Dermis microvascular lymphatic vessel endothelial cell (primary cell): ENCODE data around the gene GRK5. TPM values are rescaled to one million over a fixed set of nuclear protein-coding genes. Genes with fewer than 3 reads are reported as not detected.
"Not testable (repeated sequence)": the region's sequence is repeated elsewhere in the genome, so short reads cannot be mapped to it uniquely, and the experiment has no call there.

Source experiments
- DNase-seq, 2 donors: peaks; one replicate each; pipeline versions ENCODE4 v3.0.0 to v3.0.0-alpha.2; 2010; ENCODE audit warnings: low read depth in 2 of 2
- total RNA-seq: library from RNA; depleted of rRNA; stranded (reverse); fragments of >200 nt; gene quantifications from 2 replicates; pipeline ENCODE4 v1.2.1, GENCODE V29; 2014

GRK5 gene
- total RNA-seq, 1 donor from 2014 or later: 28.0 TPM

- DNase-seq: no peak
These were observed 246.9 kb downstream of the GRK5 start for GRCh38 chr10:119454316-119454715.

DNA sequence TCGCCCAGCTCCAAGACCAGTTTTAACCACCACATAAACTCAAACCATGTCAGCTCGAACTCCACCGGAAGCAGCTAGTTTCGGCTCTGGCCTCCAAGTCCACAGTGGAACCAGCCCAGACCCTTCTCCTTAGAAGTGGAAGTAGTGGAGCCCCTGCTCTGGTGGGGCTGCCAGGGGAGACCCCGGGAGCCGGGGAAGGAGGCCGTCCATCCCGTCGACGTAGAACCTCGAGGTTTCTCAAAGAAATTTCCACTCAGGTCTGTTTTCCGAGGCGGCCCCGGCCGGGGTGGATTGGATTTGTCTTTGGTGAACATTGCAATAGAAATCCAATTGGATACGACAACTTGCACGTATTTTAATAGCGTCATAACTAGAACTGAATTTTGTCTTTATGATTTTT is 247.6 kb downstream of the GRK5 start:
- no peak for DNase-seq

GRCh38 chr10:119455609-119456434 is 248.5 kb downstream of the GRK5 start:
- no peak for DNase-seq

GRCh38 chr10:119456435-119456810 is 249.1 kb downstream of the GRK5 start:
- DNase-seq: no peak

DNA sequence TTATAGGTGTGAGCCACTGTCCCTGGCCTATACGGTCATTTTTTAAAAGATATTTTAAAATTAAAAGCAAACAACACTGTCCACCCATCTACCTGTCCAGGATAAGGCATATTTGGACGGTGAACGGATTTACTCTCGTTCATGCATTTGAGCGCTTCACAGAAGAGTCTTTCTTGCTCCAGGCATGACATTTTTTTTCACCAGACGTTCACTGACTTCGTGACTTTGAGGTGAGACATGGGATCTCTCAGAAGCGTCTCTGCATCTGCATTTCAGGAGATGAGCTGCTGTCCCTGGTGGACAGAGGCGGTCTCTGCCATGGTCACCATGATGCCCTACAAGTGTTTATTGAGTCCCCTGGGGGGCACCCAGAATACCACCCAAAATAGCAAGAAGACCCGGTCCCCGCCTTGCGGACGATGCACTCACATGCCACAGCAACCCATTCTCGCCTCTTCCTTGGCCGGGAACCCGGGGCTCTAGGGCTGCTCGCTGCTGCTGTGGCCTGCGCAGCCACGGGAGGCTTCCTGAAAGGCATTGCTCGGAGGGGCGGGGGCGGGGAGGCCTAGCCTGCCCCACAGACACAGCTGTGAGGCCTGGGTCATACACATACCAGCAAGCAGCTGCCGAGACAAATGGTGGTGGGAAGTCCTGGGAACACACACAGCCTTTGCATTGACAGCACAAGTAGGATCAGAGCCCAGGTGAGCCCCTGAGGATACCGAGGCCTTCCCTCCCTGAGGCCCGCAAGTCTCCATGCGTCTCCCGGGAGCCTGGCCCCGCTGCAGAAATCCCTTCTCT is 250.8 kb downstream of the GRK5 start:
- no peak for DNase-seq

GRCh38 chr10:119459681-119460340 is 252.4 kb downstream of the GRK5 start:
- DNase-seq: no peak

DNA sequence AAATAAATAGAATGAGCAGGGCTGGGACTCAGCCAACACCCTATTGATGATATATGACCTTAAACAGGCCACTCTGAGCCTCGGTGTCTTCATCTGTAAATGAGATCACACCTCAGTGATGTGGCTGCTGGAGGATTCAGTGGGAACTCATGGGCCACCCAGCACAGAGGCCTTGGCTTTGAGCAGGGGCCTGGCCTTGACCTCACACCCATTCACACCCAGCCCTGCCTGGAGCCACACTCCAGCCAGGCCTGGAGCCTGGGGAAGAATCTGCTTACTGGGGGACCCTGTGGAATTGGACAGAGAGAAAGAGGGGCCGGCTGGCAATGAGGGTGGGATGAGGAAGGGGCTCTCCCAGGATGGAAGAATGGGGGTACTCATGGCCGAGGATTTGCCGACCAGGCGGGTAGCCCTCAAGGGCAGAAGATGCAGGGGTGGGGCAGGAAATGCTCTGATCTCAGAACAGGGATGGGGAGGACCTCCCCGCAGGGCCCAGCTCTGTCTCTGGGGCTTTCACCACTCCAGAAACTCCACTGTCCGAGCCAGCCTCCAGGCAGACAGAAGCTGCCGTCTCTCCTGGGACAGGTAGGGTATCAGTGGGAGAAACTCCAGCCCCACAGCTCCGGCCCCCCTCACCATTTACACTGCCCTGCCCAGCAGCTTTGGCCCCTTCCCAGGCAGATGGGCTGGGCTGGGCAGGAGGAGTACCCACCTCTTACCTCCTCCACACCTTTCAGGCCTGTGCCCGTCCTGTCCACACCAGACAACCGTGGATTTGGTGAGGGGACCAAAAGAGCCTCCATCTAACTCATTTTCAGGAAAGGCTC is 253.2 kb downstream of the GRK5 start:
- DNase-seq: no peak

GRCh38 chr10:119461380-119461779 is 254.0 kb downstream of the GRK5 start:
- DNase-seq: no peak

DNA sequence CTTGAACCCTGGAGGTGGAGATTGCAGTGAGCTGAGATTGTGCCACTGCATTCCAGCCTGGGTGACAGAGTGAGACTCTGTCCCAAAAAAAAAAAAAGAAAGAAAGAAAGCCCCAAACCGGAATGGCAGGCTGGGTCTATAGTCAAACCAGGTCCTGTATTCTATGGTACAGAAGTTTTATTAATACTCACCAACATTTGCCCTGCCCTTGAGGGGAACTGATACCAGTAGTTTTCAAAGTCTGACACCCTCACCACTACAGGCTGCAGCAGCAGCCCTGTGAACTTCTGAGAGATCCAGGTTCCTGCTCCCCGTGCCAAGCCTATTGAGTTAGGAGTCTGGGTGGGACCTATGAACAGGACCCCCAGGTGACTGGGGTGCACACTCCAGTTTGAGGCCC is 254.6 kb downstream of the GRK5 start:
- DNase-seq: no peak

GRCh38 chr10:119462773-119463172 is 255.4 kb downstream of the GRK5 start:
- DNase-seq: no peak

- DNase-seq: not testable (repeated sequence)
These were observed 255.8 kb downstream of the GRK5 start for GRCh38 chr10:119463195-119463594.

DNA sequence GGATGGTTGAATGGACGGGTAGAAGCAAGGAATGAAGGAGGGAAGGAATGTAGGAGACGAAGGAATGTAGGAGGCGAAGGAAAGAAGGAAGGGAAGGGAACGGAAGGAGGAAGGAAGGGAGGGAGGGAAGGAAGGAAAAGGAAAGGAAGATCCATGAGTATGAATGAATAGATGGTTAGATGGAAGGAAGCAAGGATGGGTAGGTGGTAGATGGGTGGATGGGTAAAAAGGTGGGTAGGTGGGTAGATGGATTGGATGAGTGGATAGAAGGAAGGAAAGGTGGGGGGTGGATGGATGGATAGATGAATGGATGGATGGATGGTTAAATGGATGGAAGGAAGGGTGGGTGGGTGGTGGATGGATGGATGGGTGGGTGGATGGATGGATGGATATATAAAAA is 257.7 kb downstream of the GRK5 start:
- no peak for DNase-seq

GRCh38 chr10:119466076-119466475 is 258.7 kb downstream of the GRK5 start:
- DNase-seq: no peak

DNA sequence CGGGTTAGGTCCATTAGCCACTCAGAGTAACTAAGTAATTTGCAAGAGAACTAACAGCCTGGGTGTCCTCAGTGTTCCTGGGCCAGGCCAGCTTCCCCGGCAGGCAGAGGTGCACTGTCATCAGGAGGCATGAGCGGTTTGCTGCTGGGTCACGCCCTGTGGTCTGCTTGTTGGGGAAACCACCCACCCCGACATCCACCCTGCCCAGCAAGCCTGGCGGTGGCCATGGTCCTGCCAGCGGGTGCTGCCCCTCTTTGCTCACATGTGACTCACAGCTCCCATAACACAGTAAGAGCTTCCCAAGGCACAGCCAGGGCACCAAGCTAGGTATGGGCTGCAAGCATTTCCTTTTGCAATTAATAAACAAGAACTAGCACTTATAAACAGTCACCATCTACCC is 259.3 kb downstream of the GRK5 start:
- no peak for DNase-seq

DNA sequence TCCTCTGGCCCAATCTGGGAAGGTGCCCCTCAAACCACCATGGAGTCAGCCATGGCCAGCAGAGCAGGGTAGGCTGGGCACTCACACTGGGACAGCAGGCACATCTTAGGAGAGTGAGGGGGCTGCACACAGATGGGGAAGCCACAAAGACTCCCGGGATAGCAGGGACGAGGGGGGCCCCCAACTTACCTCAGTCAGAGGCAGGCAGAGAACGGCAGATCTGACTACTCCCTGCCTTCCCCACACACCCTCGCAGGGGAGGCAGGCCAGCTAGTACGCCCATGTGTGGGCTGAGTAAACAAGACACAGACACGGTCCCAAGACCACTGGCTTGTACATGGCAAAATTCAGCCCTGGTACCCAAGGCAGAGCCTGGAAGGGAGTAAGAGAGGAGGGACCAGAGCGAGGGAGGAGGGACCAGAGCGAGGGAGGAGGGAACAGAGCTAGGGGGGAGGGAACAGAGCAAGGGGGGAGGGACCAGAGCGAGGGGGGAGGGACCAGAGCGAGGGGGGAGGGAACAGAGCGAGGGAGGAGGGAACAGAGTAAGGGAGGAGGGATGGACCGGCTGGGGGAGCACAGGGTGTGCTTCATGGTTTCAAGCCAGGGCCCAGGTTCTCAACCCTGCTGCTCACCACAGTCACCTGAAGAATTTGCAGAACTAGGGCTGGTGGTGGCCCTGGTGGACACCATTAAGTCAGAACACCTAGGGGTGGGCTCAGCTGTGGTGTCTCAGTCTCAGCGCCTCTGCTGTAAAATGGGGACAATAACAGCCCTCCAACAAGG is 261.4 kb downstream of the GRK5 start:
- no peak for DNase-seq

DNA sequence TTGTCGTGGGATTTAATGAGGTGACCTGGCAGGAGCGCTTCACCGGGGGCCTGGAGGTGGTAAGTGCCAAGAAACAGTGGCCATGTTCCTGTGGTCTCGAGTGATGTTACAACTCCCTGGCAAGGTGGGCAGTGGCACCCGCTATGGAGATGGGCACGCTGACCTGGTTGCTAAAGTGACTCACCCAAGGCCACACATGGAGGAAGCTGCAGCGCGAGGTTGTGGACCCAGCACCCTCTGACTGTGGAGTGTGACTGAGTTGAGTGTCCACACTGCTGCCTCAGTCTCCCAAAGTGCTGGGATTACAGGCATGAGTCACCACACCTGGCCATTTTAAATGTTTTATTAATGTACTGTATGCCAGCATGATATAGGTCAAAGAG is 261.9 kb downstream of the GRK5 start:
- no peak for DNase-seq

- DNase-seq: no peak
These were observed 262.5 kb downstream of the GRK5 start for GRCh38 chr10:119469846-119470245.

DNA sequence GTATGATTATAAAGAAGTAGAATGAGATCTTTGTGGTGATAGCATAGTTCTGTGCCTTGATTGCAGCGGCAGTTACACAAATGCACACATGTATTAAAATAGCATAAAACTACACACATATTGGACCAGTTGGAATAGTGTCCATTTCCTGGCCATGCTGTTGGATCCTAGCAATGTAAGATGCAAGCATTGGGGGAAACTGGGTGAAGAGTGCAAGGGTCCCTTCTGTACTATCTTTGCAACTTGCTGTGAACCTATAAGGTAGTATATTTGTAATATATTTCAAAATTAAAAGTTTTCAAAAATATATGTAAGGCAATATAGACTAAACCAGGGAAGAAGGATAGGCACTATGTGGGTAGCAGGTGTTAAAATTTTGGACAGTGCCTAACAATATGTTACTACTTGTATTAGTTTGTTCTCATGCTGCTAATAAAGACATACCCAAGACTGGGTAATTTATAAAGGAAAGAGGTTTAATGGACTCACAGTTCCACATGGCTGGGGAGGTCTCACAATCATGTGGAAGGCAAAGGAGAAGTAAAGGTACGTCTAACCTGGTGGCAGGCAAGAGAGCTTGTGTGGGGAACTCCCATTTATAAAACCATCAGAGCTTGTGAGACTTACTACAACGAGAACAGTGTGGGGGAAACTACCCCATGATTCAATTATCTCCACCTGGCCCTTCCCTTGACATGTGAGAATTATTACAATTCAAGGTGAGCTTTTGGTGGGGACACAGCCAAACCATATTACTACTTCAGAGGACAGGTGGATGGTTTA is 263.7 kb downstream of the GRK5 start:
- no peak for DNase-seq

- DNase-seq: no peak
These were observed 266.4 kb downstream of the GRK5 start for GRCh38 chr10:119473771-119474170.

DNA sequence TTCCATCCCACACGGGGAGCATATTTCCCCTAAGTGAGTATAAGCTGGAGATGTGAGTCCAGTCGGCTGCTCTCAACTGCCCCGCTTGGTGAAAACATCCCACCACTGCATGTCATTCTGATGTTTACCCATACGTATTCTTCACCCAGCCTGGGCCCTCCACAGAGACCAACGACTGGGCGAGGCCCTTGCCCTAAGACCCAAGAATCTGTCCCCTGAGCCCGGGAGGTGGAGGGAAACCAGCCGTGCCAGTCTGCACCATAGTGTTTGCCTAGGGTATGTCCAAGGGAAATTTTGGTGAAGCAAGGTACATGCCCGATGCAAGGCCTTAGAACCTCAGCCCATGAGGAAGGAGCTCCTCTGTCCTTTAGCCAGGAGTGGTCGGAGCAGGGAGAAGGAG is 267.2 kb downstream of the GRK5 start:
- no peak for DNase-seq
